SK-N-SH (cell line): ENCODE results near the gene KIFC3.

Experiments
- EZH2phosphoT487 ChIP-seq: fragments of 200-600 bp; sonication (generic); IDR thresholded peaks from 2 replicates; pipeline ENCODE4 v1.6.1; 2017; ENCODE audit warnings: low read depth, mixed run types, mild to moderate bottlenecking, antibody characterized with exemption, moderate library complexity, borderline replicate concordance
- TAF1 ChIP-seq: IDR thresholded peaks from 2 replicates; pipeline ENCODE4 v1.6.1; 2012; ENCODE audit warnings: low read depth, mild to moderate bottlenecking, low read length, moderate library complexity, borderline replicate concordance
- TCF12 ChIP-seq: IDR thresholded peaks from 2 replicates; pipeline ENCODE4 v1.4.0; 2012
- TF ChIP-seq, protein P1 (sequence below): fragments of 200-600 bp; sonication (generic); IDR thresholded peaks from 2 replicates; pipeline ENCODE4 v1.6.1; 2017; ENCODE audit warnings: antibody characterized with exemption, mild to moderate bottlenecking, moderate library complexity
- TF ChIP-seq, protein P2 (sequence below): IDR thresholded peaks from 2 replicates; pipeline ENCODE4 v1.4.0; 2012; ENCODE audit warnings: low read depth, borderline replicate concordance
- TF ChIP-seq, protein P3 (sequence below): IDR thresholded peaks from 2 replicates; pipeline ENCODE4 v1.4.0; 2012; ENCODE audit warnings: low read depth

DNA sequence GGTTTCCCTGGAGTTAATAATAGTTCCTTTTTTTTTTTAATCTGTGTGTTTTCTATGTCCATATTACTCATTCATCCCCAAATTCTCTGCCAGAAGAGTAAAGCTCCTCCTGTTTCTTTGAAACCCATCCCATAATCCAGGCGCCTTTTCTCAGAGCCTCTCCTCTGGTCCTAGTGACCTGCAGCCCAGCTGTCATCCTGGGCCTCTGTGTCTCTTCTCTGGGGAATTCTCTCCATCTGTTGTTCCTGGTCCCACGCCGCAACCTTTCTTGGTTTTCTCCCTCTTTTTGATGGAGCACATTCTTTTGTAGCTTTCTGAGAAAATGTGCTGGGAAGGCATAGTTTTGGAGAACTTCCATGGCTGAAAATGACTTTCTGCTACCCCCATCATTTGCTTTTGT lies 56.5 kb downstream of the KIFC3 start:
- no peak for TF ChIP-seq EZH2phosphoT487
- TF ChIP-seq, protein P1, sequence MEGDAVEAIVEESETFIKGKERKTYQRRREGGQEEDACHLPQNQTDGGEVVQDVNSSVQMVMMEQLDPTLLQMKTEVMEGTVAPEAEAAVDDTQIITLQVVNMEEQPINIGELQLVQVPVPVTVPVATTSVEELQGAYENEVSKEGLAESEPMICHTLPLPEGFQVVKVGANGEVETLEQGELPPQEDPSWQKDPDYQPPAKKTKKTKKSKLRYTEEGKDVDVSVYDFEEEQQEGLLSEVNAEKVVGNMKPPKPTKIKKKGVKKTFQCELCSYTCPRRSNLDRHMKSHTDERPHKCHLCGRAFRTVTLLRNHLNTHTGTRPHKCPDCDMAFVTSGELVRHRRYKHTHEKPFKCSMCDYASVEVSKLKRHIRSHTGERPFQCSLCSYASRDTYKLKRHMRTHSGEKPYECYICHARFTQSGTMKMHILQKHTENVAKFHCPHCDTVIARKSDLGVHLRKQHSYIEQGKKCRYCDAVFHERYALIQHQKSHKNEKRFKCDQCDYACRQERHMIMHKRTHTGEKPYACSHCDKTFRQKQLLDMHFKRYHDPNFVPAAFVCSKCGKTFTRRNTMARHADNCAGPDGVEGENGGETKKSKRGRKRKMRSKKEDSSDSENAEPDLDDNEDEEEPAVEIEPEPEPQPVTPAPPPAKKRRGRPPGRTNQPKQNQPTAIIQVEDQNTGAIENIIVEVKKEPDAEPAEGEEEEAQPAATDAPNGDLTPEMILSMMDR = no peak
- TF ChIP-seq TCF12 = no peak
- TF ChIP-seq, protein P2, sequence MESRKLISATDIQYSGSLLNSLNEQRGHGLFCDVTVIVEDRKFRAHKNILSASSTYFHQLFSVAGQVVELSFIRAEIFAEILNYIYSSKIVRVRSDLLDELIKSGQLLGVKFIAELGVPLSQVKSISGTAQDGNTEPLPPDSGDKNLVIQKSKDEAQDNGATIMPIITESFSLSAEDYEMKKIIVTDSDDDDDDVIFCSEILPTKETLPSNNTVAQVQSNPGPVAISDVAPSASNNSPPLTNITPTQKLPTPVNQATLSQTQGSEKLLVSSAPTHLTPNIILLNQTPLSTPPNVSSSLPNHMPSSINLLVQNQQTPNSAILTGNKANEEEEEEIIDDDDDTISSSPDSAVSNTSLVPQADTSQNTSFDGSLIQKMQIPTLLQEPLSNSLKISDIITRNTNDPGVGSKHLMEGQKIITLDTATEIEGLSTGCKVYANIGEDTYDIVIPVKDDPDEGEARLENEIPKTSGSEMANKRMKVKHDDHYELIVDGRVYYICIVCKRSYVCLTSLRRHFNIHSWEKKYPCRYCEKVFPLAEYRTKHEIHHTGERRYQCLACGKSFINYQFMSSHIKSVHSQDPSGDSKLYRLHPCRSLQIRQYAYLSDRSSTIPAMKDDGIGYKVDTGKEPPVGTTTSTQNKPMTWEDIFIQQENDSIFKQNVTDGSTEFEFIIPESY = no peak
- TF ChIP-seq, protein P3, sequence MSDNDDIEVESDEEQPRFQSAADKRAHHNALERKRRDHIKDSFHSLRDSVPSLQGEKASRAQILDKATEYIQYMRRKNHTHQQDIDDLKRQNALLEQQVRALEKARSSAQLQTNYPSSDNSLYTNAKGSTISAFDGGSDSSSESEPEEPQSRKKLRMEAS = no peak
- no peak for TF ChIP-seq TAF1
